GM21390 (cell line): ENCODE data around the gene PPEF2.
"Not testable (repeated sequence)": the region's sequence is repeated elsewhere in the genome, so short reads cannot be mapped to it uniquely, and the experiment has no call there.

ENCODE experiments used
- ATAC-seq: cut with Tn5 transposase; IDR thresholded peaks from one replicate; pipeline ENCODE4 v1.9.1; 2021; ENCODE audit not compliant: unreplicated experiment

Gene PPEF2

GRCh38 chr4:75895744-75896314, 6.4 kb downstream of the PPEF2 start:
- ATAC-seq, result peak; percentile 66

- ATAC-seq, result no peak
Observed at GRCh38 chr4:75892508-75892907, 9.7 kb downstream of the PPEF2 start.

GRCh38 chr4:75891611-75892010, 10.6 kb downstream of the PPEF2 start:
- ATAC-seq, result no peak

GRCh38 chr4:75889537-75890199, 12.6 kb downstream of the PPEF2 start:
- ATAC-seq, result no peak

- no peak for ATAC-seq
Observed at GRCh38 chr4:75886104-75886503, 16.1 kb downstream of the PPEF2 start.

- no peak for ATAC-seq
Observed at GRCh38 chr4:75881476-75881875, 20.8 kb downstream of the PPEF2 start.

GRCh38 chr4:75880278-75880677, 22.0 kb downstream of the PPEF2 start:
- no peak for ATAC-seq

GRCh38 chr4:75878246-75878756, 24.0 kb downstream of the PPEF2 start:
- no peak for ATAC-seq

GRCh38 chr4:75876218-75876617, 26.0 kb downstream of the PPEF2 start:
- no peak for ATAC-seq

- ATAC-seq, result no peak
Observed at GRCh38 chr4:75869100-75869499, 33.2 kb downstream of the PPEF2 start.

- ATAC-seq, result no peak
Observed at GRCh38 chr4:75867130-75867529, 35.1 kb downstream of the PPEF2 start.

- no peak for ATAC-seq
Observed at GRCh38 chr4:75860606-75861005, 41.6 kb downstream of the PPEF2 start.

- no peak for ATAC-seq
Observed at GRCh38 chr4:75858721-75859120, 43.5 kb downstream of the PPEF2 start.

- no peak for ATAC-seq
Observed at GRCh38 chr4:75849461-75849860, 52.8 kb downstream of the PPEF2 start.

- no peak for ATAC-seq
Observed at GRCh38 chr4:75848891-75849290, 53.4 kb downstream of the PPEF2 start.

GRCh38 chr4:75848171-75848760, 54.0 kb downstream of the PPEF2 start:
- not testable (repeated sequence) for ATAC-seq

- ATAC-seq, result no peak
Observed at GRCh38 chr4:75845992-75846391, 56.3 kb downstream of the PPEF2 start.

GRCh38 chr4:75844151-75844662, 58.0 kb downstream of the PPEF2 start:
- ATAC-seq, result no peak

- no peak for ATAC-seq
Observed at GRCh38 chr4:75843596-75843995, 58.7 kb downstream of the PPEF2 start.

GRCh38 chr4:75841641-75842520, 60.4 kb downstream of the PPEF2 start:
- no peak for ATAC-seq

GRCh38 chr4:75834772-75835154, 67.5 kb downstream of the PPEF2 start:
- no peak for ATAC-seq
